ENCODE measurements around the gene ZDHHC6. TPM values are rescaled to one million over a fixed set of nuclear protein-coding genes. Genes with fewer than 3 reads are reported as not detected.

Gene ZDHHC6
- total RNA-seq, 4 donors from 2014 or later: 26.5 to 39.2 (median 34.1) TPM

DNA sequence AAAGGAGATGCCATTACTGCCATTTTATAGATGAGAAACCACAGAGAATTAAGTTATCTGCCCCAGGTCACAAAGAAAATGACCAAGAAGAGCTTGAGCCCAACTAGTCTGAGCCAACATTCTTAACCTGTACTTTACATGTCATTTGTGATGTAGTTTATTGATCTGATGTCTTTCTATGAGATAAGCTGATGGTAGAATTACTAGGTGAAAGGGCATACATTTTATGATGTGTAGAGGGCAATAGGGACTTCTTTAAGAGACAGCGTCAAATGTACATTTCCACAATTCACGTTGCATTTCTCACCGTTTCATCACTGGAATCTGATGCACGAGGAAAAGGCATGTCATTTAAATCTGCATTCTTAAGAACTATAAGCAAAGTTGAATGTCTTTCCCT lies 61.5 kb downstream of the ZDHHC6 start:
- intact Hi-C loops (cut with DNase I): no loop called here
- no peak for TF ChIP-seq POLR2A (IDR thresholded peaks at IDR 0.05)
- TF ChIP-seq, protein P1, sequence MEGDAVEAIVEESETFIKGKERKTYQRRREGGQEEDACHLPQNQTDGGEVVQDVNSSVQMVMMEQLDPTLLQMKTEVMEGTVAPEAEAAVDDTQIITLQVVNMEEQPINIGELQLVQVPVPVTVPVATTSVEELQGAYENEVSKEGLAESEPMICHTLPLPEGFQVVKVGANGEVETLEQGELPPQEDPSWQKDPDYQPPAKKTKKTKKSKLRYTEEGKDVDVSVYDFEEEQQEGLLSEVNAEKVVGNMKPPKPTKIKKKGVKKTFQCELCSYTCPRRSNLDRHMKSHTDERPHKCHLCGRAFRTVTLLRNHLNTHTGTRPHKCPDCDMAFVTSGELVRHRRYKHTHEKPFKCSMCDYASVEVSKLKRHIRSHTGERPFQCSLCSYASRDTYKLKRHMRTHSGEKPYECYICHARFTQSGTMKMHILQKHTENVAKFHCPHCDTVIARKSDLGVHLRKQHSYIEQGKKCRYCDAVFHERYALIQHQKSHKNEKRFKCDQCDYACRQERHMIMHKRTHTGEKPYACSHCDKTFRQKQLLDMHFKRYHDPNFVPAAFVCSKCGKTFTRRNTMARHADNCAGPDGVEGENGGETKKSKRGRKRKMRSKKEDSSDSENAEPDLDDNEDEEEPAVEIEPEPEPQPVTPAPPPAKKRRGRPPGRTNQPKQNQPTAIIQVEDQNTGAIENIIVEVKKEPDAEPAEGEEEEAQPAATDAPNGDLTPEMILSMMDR (IDR thresholded peaks at IDR 0.05): no peak

DNA sequence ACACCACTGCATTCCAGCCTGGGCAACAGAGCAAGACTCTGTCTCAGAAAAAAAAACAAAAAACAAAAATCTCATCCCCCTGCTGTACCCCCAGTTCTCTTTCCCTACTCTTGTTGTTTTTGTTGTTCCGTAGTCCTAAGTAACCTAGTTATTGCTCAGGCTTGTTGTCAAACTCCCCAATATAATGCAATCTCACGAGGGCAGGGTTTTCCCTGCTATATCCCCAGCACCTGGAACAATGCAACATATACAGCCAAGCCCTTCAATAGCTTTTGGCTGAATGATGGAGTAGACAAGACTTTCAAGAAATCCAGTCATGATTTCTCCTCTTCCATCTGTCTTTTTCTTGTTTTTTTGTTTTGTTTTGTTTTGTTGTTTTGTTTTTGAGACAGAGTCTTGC lies 62.6 kb downstream of the ZDHHC6 start:
- Histone ChIP-seq H3K36me3 (no peaks in the 10 kb centered on the region), H3K4me3 (replicated peaks in 1 of 3) (no peak overlapping the region), H3K9me3 (no peaks in the 10 kb centered on the region), H3K27me3 (no peaks in the 10 kb centered on the region), H3K27ac (no peak overlapping the region), H3K4me1 (no peaks in the 10 kb centered on the region)
- WGBS, 2 donors: 81 to 86% methylated on average over 2 of the region's 2 CpGs
- TF ChIP-seq, protein P1 (IDR thresholded peaks at IDR 0.05): no peak
- TF ChIP-seq POLR2A (IDR thresholded peaks at IDR 0.05): no peak
- intact Hi-C loops (cut with DNase I): no loop called here
- DNase-seq: no peak

More for the DNA sequence above, 61.5 kb downstream of the ZDHHC6 start:
- DNase-seq: no peak
- Histone ChIP-seq H3K27me3 (no peaks in the 10 kb centered on the region), H3K27ac (no peak overlapping the region), H3K4me3 (replicated peaks in 1 of 3) (no peak overlapping the region), H3K36me3 (no peaks in the 10 kb centered on the region), H3K9me3 (no peaks in the 10 kb centered on the region), H3K4me1 (no peaks in the 10 kb centered on the region)
- 88 to 90% methylated on average over 4 of the region's 4 CpGs for WGBS, 2 donors

DNA sequence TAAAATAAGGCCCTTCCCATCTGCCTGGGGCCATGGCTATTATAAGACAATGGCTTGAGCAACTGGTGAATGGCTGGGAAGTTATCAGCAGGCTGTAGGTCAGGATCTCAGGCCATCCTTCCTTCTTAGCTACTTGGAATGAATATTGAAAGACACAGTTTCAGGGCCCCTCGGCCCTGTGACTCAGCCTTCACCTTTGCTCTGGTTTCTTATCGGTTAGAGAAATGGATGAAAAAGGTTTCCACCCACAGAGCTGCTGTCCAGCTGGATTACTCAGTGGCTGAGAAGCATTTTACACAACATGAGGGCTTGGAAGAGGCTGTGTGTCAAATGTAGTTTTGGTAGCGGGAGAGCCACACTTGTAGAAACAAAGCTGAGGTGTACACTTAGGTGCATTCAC lies 63.4 kb downstream of the ZDHHC6 start:
- Histone ChIP-seq H3K4me1 (no peaks in the 10 kb centered on the region), H3K4me3 (replicated peaks in 1 of 3) (no peak overlapping the region), H3K27me3 (no peaks in the 10 kb centered on the region), H3K36me3 (no peaks in the 10 kb centered on the region), H3K27ac (no peak overlapping the region), H3K9me3 (no peaks in the 10 kb centered on the region)
- WGBS, 2 donors: 72 to 75% methylated on average over 3 of the region's 3 CpGs
- intact Hi-C loops (cut with DNase I): no loop called here
- DNase-seq: no peak
- TF ChIP-seq, protein P1 (IDR thresholded peaks at IDR 0.05): no peak
- TF ChIP-seq POLR2A (IDR thresholded peaks at IDR 0.05): no peak

DNA sequence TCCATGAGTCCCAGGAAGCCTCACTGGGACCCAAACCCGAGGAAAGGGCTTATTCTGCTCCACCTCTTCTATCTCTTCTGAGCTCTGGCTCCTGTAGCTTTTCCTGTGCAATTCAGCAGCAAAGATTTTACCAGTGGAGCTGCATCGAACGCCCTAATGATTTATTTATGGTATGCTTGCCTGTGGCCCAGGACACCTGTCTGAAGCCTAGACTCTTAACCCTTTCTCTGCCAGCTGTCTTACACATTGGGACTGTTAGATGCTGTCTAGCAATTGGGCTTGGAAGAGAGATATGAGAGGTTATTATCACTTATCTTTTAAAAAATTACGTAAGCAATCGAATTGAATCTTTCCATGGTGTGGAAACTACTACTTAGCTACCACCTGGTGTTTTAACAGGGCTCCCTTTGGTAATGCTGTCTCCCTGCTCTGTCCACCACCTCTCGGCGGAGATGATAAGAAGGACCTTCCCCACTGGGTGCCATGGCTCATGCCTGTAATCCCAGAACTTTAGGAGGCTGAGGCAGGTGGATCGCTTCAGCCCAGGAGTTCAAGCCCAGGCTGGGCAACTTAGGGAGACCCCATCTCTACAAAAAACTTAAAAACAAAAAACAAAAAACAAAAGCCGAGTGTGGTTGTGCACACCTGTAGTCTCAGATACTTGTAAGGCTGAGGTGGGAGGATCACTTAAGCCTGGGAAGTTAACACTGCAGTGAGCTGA lies 64.0 kb downstream of the ZDHHC6 start:
- no peaks in the 10 kb centered on the region for H3K4me1 ChIP-seq
- TF ChIP-seq POLR2A (IDR thresholded peaks at IDR 0.05): no peak
- TF ChIP-seq, protein P1 (IDR thresholded peaks at IDR 0.05): no peak
- no peaks in the 10 kb centered on the region for H3K9me3 ChIP-seq
- intact Hi-C loops (cut with DNase I): no loop called here
- H3K27ac ChIP-seq: no peak overlapping the region
- no peak for DNase-seq
- H3K36me3 ChIP-seq: no peaks in the 10 kb centered on the region
- no peaks in the 10 kb centered on the region for H3K27me3 ChIP-seq
- no peak overlapping the region for H3K4me3 ChIP-seq (replicated peaks in 1 of 3)
- WGBS, 2 donors: 61 to 74% methylated on average over 9 of the region's 9 CpGs

Other genes with a start within 250 kb of the ZDHHC6 start
- under 1 TPM; 0.29 to 0.89 (median 0.72) TPM for gene TECTB, start 163.5 kb downstream of the ZDHHC6 start, total RNA-seq
- gene ACSL5, start 72.8 kb downstream of the ZDHHC6 start, total RNA-seq: 10 to 100 TPM in 2 of 4 donors, 1 to 10 TPM in 2; 6.8 to 17.0 (median 10.0) TPM
- gene VTI1A, start 301 bp upstream of the ZDHHC6 start, total RNA-seq: 10 to 100 TPM; 49.3 to 84.5 (median 61.2) TPM